Tibial nerve (tissue), 4 donors: ENCODE measurements around the gene CDK6. TPM values are rescaled to one million over a fixed set of nuclear protein-coding genes. Genes with fewer than 3 reads are reported as not detected.

Experiments used
- DNase-seq, 2 donors: peaks; one replicate each; pipeline ENCODE4 v3.0.0-alpha.2; 2019; ENCODE audit warnings: low spot score in 2 of 2
- H3K27ac ChIP-seq, 4 donors: fragments of 200-600 bp; sonication (generic) in 3 of 4; one replicate each; pipeline ENCODE4 v1.5.1; 2017 to 2019; ENCODE audit warnings: mild to moderate bottlenecking in 1 of 4
- H3K27me3 ChIP-seq, 2 donors: fragments of 200-600 bp; sonication (generic) in 1 of 2; one replicate each; pipeline versions ENCODE4 v1.5.1 to v1.6.0; 2017 to 2019
- H3K36me3 ChIP-seq, 3 donors: fragments of 200-600 bp; sonication (generic); one replicate each; pipeline ENCODE4 v1.5.1; 2018 to 2019
- H3K4me1 ChIP-seq, 4 donors: fragments of 200-600 bp; sonication (generic) in 3 of 4; one replicate each; pipeline ENCODE4 v1.5.1; 2017 to 2019
- H3K4me3 ChIP-seq, 4 donors: fragments of 200-600 bp; sonication (generic) in 3 of 4; one replicate each; pipeline ENCODE4 v1.5.1; 2017 to 2019; ENCODE audit warnings: mild to moderate bottlenecking in 1 of 4, moderate library complexity in 1 of 4
- H3K9me3 ChIP-seq, 4 donors: fragments of 200-600 bp; sonication (generic) in 3 of 4; one replicate each; pipeline ENCODE4 v1.5.1; 2017 to 2019
- CTCF ChIP-seq, 5 experiments: fragments of 200-600 bp in 3 of 5; fragments of 450-650 bp in 2 of 5; sonication (generic) in 3 of 5; IDR thresholded peaks; one replicate each; pipeline ENCODE4 v1.5.1; 2016 to 2019; ENCODE audit warnings: antibody characterized with exemption in 5 of 5, mild to moderate bottlenecking in 3 of 5, moderate library complexity in 2 of 5
- EP300 ChIP-seq, 2 donors: sonication (generic); formaldehyde crosslinking; IDR thresholded peaks; one replicate each; pipeline ENCODE4 v1.6.1; 2017; ENCODE audit warnings: antibody characterized with exemption in 2 of 2, mild to moderate bottlenecking in 1 of 2
- POLR2A ChIP-seq, 2 donors: fragments of 450-650 bp; IDR thresholded peaks; one replicate each; pipeline ENCODE4 v1.6.1; 2017; ENCODE audit warnings: antibody characterized with exemption in 2 of 2, mild to moderate bottlenecking in 2 of 2, moderate library complexity in 2 of 2
- WGBS, 2 donors: methylation state at CpG; one replicate each; pipeline ENCODE4 v1.1.5; 2018; 5-methylcytosine and 5-hydroxymethylcytosine counted together
- small RNA-seq: library from RNA; depleted of rRNA; stranded (forward); fragments of <200 nt; gene quantifications from one replicate; pipeline ENCODE3, GENCODE V24; 2016
- total RNA-seq, 4 donors: library from RNA; depleted of rRNA; stranded (reverse); fragments of >200 nt; gene quantifications; one replicate each; pipeline ENCODE4 v1.1.0, GENCODE V29; 2016

The CDK6 gene
- total RNA-seq, 4 donors from 2014 or later = 14.4 to 45.4 (median 26.6) TPM

GRCh38 chr7:92557249-92557648 is 279.1 kb downstream of the CDK6 start:
- Histone ChIP-seq H3K4me3 (no peak overlapping the region), H3K9me3 (no peaks in the 10 kb centered on the region), H3K36me3 (peaks cover 0 to 27% (median 0%) of the 10 kb centered on the region in 3 donors), H3K27me3 (no peaks in the 10 kb centered on the region), H3K4me1 (no peaks in the 10 kb centered on the region), H3K27ac (no peak overlapping the region)
- DNase-seq = no peak
- TF ChIP-seq CTCF (IDR thresholded peaks at IDR 0.05) (no peak), EP300 (IDR thresholded peaks at IDR 0.05) (no peak), POLR2A (IDR thresholded peaks at IDR 0.05) (no peak)
- WGBS, 2 donors = 86 to 94% methylated on average over 2 of the region's 2 CpGs

Small RNA genes lying within 50 kb of the gene (small RNA-seq; reads per million reads assigned to genes)
- not detected for gene RNU6-10P

Other genes starting within 250 kb of the CDK6 start
- gene FAM133B, start 246.2 kb downstream of the CDK6 start, total RNA-seq = 10 to 100 TPM; 12.6 to 26.4 (median 22.9) TPM